SU-DHL-6 (cell line): ENCODE measurements around the gene GJB1.

Experiments
- H2AFZ ChIP-seq: fragments of 200-600 bp; sonication (generic); 2 replicates; pipeline ENCODE4 v1.6.1; 2014; ENCODE audit warnings: low read depth, mild to moderate bottlenecking, moderate library complexity, mixed read lengths, antibody characterized with exemption, low read length; ENCODE audit not compliant: severe bottlenecking
- H3F3A ChIP-seq: fragments of 200-600 bp; shearing (Covaris generic); 2 replicates; pipeline ENCODE4 v1.6.0; 2016; ENCODE audit warnings: antibody characterized with exemption, mild to moderate bottlenecking; ENCODE audit not compliant: insufficient read depth
- H3K27ac ChIP-seq: fragments of 200-600 bp; sonication (generic); 2 replicates; pipeline ENCODE4 v1.5.1; 2016; ENCODE audit warnings: low read depth, mild to moderate bottlenecking, low read length, moderate library complexity, mixed read lengths
- H3K27me3 ChIP-seq: fragments of 200-600 bp; sonication (generic), shearing (Covaris generic); 2 replicates; pipeline ENCODE4 v1.6.0; 2014; ENCODE audit warnings: mild to moderate bottlenecking, low read length
- H3K36me3 ChIP-seq: fragments of 200-600 bp; sonication (generic); 2 replicates; pipeline ENCODE4 v1.6.1; 2014; ENCODE audit warnings: mild to moderate bottlenecking, low read length, mixed read lengths
- H3K4me2 ChIP-seq: fragments of 300-600, 200-600 bp; shearing (Covaris generic), sonication (generic); 2 replicates; pipeline ENCODE4 v1.6.0; 2014; ENCODE audit warnings: low read length, low read depth, mild to moderate bottlenecking; ENCODE audit not compliant: poor library complexity, severe bottlenecking
- H3K4me3 ChIP-seq: fragments of 200-600 bp; sonication (generic); 2 replicates; pipeline ENCODE4 v1.5.1; 2014; ENCODE audit warnings: antibody characterized with exemption, low read length, mild to moderate bottlenecking, mixed read lengths; ENCODE audit not compliant: insufficient read depth, poor library complexity, severe bottlenecking
- H3K79me2 ChIP-seq: fragments of 200-600 bp; sonication (generic); 2 replicates; pipeline ENCODE4 v1.6.1; 2014; ENCODE audit warnings: mild to moderate bottlenecking, low read length, moderate library complexity; ENCODE audit not compliant: insufficient read depth
- H3K9ac ChIP-seq: fragments of 200-600 bp; sonication (generic); 2 replicates; pipeline ENCODE4 v1.7.0; 2014; ENCODE audit warnings: mild to moderate bottlenecking, low read length
- H3K9me2 ChIP-seq: fragments of 200-600 bp; sonication (generic); replicated peaks from 2 replicates; pipeline ENCODE4 v1.6.1; 2014; ENCODE audit warnings: low read length; ENCODE audit not compliant: insufficient read depth
- H3K9me3 ChIP-seq: fragments of 200-600 bp; sonication (generic); 2 replicates; pipeline ENCODE4 v1.6.1; 2014; ENCODE audit warnings: low read length, mixed read lengths; ENCODE audit not compliant: insufficient read depth
- H4K20me1 ChIP-seq: fragments of 200-600 bp; sonication (generic); 2 replicates; pipeline ENCODE4 v1.6.1; 2014; ENCODE audit warnings: low read depth, mild to moderate bottlenecking, antibody characterized with exemption, low read length, moderate library complexity, mixed read lengths
- EZH2phosphoT487 ChIP-seq: fragments of 200-600 bp; sonication (generic), shearing (Covaris generic); conservative IDR thresholded peaks from 2 replicates; pipeline ENCODE4 v1.6.1; 2018; ENCODE audit warnings: mild to moderate bottlenecking, antibody characterized with exemption, low read length, moderate library complexity, mixed read lengths
- TF ChIP-seq, protein P1 (sequence below): fragments of 200-600 bp; sonication (generic); IDR thresholded peaks from one replicate; pipeline ENCODE4 v1.5.1; 2017; ENCODE audit warnings: antibody characterized with exemption, mild to moderate bottlenecking, low read length, moderate library complexity; ENCODE audit not compliant: insufficient read depth, poor library complexity, severe bottlenecking

The GJB1 gene

DNA sequence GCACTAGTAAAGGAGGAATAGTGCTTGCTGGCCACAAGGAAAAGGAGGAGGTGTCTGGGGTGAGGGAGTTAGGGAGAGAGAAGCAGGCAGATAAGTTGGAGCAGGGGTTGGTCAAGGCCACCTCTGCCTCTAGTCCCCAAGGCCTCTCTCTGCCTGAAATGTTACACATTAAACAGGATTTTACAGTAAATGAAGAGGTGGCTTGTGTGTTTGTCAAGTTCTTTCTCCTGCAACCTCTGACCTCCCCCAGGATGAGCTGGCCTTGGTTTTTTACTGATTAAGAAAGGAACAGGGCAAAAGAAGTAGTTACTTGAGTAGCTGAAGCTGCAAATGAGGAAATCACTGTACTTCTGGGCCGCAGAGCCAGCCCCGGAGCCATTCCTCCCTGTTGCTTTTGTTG lies 2.0 kb downstream of the GJB1 start:
- Histone ChIP-seq H3K27me3 (no peaks in the 10 kb centered on the region), H3K9ac (no peak overlapping the region), H3K9me3 (no peaks in the 10 kb centered on the region), H2AFZ (no peak overlapping the region), H3K4me3 (no peak overlapping the region), H3K4me2 (no peak overlapping the region), H4K20me1 (no peaks in the 10 kb centered on the region), H3K36me3 (no peaks in the 10 kb centered on the region), H3K27ac (no peak overlapping the region), H3F3A (no peaks in the 10 kb centered on the region), H3K79me2 (no peaks in the 10 kb centered on the region), H3K9me2 (no peaks in the 10 kb centered on the region)
- TF ChIP-seq EZH2phosphoT487 = no peak
- TF ChIP-seq, protein P1, sequence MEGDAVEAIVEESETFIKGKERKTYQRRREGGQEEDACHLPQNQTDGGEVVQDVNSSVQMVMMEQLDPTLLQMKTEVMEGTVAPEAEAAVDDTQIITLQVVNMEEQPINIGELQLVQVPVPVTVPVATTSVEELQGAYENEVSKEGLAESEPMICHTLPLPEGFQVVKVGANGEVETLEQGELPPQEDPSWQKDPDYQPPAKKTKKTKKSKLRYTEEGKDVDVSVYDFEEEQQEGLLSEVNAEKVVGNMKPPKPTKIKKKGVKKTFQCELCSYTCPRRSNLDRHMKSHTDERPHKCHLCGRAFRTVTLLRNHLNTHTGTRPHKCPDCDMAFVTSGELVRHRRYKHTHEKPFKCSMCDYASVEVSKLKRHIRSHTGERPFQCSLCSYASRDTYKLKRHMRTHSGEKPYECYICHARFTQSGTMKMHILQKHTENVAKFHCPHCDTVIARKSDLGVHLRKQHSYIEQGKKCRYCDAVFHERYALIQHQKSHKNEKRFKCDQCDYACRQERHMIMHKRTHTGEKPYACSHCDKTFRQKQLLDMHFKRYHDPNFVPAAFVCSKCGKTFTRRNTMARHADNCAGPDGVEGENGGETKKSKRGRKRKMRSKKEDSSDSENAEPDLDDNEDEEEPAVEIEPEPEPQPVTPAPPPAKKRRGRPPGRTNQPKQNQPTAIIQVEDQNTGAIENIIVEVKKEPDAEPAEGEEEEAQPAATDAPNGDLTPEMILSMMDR = no peak

DNA sequence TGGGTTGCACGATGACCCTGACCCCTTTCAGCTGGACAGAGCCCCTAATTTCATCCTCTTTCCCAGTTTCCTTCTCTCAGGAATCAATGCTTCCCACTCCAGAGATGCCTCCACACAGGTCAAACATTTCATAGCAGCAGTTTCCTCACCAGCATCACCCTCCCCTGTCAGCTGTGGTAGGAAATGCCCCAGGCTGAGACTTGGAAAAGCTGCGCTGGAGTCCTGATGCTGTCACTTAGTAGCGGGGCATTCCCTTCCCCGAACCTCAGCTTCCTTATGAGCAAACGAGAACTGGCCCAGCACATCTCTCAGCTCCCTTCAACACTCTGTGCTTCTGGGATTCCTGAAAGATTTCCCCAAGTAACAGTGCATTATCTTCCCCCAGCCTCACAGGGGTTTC lies 2.7 kb downstream of the GJB1 start:
- Histone ChIP-seq H3F3A (no peaks in the 10 kb centered on the region), H3K4me3 (no peak overlapping the region), H3K27me3 (no peaks in the 10 kb centered on the region), H3K9me3 (no peaks in the 10 kb centered on the region), H3K9ac (no peak overlapping the region), H3K36me3 (no peaks in the 10 kb centered on the region), H3K9me2 (no peaks in the 10 kb centered on the region), H2AFZ (no peak overlapping the region), H3K4me2 (no peak overlapping the region), H4K20me1 (no peaks in the 10 kb centered on the region), H3K79me2 (no peaks in the 10 kb centered on the region), H3K27ac (no peak overlapping the region)
- TF ChIP-seq, protein P1 = no peak
- no peak for TF ChIP-seq EZH2phosphoT487

DNA sequence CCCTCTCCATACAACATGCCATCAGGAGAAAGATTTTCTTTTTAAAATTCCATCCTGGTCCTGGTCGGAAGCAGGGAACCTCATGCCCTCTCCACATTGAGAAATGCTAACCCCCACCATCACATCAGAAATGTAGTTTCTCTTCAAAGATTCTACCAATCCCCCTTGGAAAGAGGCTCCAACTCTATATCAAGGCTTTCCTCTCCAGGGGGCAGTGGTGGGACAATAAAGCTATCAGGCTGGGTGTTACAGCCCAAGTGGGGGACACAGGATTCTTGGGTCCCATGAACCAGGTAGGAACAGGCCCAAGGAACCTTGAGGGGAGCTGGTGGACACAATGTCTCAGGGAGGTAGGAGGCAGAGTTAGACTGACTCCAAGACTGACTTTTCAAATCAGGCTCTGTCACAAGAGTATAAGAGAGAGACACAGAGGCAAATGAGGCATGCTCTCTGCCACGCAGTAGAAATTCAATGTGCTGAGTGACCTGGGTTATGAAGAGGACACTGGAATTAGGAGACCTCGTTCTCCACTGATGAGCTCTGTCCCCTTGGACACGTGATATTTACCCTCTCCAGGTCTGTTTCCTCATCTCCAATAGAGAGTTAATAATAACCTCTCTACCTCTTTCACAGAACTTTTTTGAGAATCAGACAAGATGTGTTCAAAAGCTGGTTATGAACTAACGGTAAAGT lies 4.5 kb downstream of the GJB1 start:
- Histone ChIP-seq H3K4me3 (no peak overlapping the region), H3K9me2 (no peaks in the 10 kb centered on the region), H3K27ac (no peak overlapping the region), H3K4me2 (no peak overlapping the region), H3F3A (no peaks in the 10 kb centered on the region), H3K36me3 (no peaks in the 10 kb centered on the region), H3K79me2 (no peaks in the 10 kb centered on the region), H3K9me3 (no peaks in the 10 kb centered on the region), H3K27me3 (no peaks in the 10 kb centered on the region), H4K20me1 (no peaks in the 10 kb centered on the region), H3K9ac (no peak overlapping the region), H2AFZ (no peak overlapping the region)
- TF ChIP-seq, protein P1 = no peak
- no peak for TF ChIP-seq EZH2phosphoT487
